Activated T-cell treated with anti-CD3 and anti-CD28 coated beads, Interleukin-2, amount 50 U/mL, for 24 hours (primary cell): ENCODE results near the gene PDCD4.

Experiments
- DNase-seq: peaks from one replicate; pipeline ENCODE4 v3.0.0-alpha.2; 2020
- H3K27ac Mint-ChIP-seq: 2 replicates; pipeline ENCODE4 v1.8.0; 2020; ENCODE audit warnings: mild to moderate bottlenecking, mixed read lengths
- H3K27me3 Mint-ChIP-seq: 2 replicates; pipeline ENCODE4 v1.8.0; 2020; ENCODE audit warnings: mixed read lengths
- H3K36me3 Mint-ChIP-seq: 2 replicates; pipeline ENCODE4 v1.8.0; 2020; ENCODE audit warnings: low read depth, mixed read lengths
- H3K4me1 Mint-ChIP-seq: 2 replicates; pipeline ENCODE4 v1.8.0; 2020; ENCODE audit warnings: low read depth, mixed read lengths
- H3K4me3 Mint-ChIP-seq: 2 replicates; pipeline ENCODE4 v1.8.0; 2020; ENCODE audit warnings: mild to moderate bottlenecking, moderate library complexity, mixed read lengths
- H3K9me3 Mint-ChIP-seq: 2 replicates; pipeline ENCODE4 v1.8.0; 2020; ENCODE audit warnings: mixed read lengths

The PDCD4 gene

DNA sequence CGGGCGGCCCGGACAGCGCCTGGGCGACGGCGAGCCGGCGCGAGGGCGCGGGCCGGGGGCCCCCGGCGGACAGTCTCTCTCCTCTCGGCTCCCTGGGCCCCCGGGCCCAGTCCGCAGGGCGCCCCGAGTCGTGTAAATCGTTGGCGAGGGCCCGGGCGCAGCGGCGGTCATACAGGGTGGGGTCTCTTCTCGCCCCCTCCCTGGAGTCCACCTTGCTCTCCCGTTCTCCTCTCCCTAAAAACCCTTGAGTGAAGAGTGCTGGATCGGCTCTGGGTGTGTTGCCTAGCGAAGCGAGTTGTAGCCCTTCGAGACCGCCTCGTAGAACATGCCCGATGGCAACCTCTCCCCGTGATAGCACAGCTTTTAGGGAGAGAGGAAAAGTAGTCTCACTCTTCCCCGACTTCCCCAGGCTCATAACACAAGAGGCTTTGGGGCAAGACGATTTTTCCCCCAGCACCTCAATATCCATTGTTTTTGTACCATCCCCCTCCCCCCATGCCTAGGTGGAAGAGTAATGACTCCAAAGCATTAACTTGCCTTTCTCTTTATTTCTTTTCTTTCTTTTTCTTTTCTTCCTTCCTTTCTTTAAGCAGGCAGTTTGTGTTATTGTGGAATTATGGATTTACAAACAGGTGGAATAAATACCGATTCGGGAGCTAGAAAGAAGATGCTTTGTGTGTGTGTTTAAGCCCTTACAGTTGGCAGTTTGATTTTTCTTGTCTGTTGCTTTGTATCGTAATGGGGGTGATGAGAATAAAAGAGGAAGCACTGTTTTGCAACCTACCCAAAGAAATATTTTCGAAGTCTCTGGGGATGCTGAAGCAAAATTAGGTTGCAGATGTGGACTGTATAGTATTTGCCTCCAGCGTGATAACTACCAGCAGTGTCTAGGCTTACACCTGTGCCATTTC lies 48.5 kb downstream of the PDCD4 start:
- H3K4me1 Mint-ChIP-seq: peaks cover 53% of the 10 kb centered on the region
- peak overlapping the region; percentile 87 for H3K4me3 Mint-ChIP-seq
- no peaks in the 10 kb centered on the region for H3K9me3 Mint-ChIP-seq
- H3K27me3 Mint-ChIP-seq: no peaks in the 10 kb centered on the region
- no peak for DNase-seq
- H3K27ac Mint-ChIP-seq: peak overlapping the region; percentile 85
- peaks cover 38% of the 10 kb centered on the region for H3K36me3 Mint-ChIP-seq

DNA sequence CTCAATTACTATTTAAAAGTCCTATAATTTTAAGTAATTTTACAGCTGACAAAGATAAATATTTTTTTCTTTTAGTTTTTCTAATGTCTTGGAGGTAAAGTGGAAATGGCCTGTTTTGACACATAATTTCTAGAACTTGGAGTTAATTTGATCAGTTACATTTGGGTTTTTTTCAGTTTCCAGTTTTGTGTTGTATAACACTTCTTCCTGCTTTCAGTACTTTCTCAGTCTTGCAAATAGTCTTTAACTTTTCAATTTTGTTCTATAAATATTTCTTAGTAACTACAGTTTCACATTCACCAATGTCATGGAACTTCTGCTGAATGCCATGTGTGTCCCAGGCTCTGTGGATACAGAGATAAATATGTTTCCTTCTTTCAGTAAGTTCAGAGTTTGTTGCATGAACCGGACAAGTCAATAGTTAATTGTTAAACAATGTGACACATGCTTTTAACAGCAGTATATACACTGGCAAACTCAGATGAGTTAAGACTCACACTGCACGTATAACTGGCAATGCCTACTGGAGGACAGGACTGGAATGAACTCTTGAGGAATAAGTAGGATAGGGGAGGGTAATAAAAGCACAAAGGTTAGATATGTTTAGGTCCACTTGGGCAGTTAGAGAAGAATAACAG lies 52.2 kb downstream of the PDCD4 start:
- no peaks in the 10 kb centered on the region for H3K9me3 Mint-ChIP-seq
- H3K4me3 Mint-ChIP-seq: no peak overlapping the region
- no peaks in the 10 kb centered on the region for H3K27me3 Mint-ChIP-seq
- peaks cover 8% of the 10 kb centered on the region for H3K36me3 Mint-ChIP-seq
- peaks cover 57% of the 10 kb centered on the region for H3K4me1 Mint-ChIP-seq
- H3K27ac Mint-ChIP-seq: no peak overlapping the region
- no peak for DNase-seq

DNA sequence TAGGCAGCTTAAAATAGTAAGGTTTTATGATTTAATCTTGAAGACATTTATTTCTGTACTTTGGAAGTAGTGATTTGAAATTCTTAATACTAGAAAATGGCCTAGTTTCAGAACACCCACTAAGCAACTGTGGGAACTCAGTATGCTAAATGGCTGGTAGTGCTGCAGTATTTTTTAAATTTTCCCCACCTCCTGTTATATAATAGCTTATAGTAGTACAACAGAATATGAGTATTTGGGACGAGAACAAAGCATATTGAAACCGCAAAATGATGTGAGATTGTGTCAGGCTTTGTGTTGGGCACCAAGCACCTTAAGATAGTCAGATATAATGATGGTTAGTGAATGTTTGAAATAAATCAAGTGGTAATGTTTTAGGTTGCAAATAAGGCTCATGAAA lies 55.7 kb downstream of the PDCD4 start:
- no peak overlapping the region for H3K27ac Mint-ChIP-seq
- H3K9me3 Mint-ChIP-seq: no peaks in the 10 kb centered on the region
- no peak overlapping the region for H3K4me3 Mint-ChIP-seq
- DNase-seq: no peak
- H3K36me3 Mint-ChIP-seq: no peaks in the 10 kb centered on the region
- peaks cover 50% of the 10 kb centered on the region for H3K4me1 Mint-ChIP-seq
- H3K27me3 Mint-ChIP-seq: no peaks in the 10 kb centered on the region

DNA sequence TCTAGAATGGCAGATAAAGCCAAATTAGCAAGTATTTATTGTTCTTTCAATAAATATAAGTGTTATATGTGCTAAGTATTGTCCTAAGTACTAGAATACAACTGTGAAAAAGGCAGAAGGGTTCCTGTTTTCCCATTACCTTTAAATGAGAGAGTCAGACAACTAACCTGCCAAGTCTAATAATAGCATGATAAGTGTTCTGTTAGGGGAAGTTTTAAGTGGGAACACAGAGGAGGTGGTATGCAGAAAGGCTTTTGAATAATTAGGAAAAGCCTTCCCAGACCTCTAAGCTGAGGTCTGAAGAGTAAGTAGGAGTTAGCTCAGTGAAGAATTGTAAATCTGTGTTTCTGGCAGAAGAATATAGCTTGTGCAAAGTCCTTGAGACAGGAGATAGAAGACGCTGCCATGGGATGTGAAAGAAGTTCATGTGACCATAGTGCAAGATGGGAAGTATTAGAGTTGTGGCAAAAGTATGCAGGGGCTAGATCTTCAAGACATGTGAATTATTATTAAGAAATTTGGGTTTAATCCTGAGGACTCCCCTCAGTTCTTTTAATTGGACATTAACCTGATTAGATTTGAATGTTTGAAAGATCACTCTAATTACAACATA lies 60.1 kb downstream of the PDCD4 start:
- no peak for DNase-seq
- Mint-ChIP-seq H3K27ac (no peak overlapping the region), H3K4me1 (peaks cover 41% of the 10 kb centered on the region), H3K4me3 (no peak overlapping the region), H3K9me3 (no peaks in the 10 kb centered on the region), H3K36me3 (peaks cover 8% of the 10 kb centered on the region), H3K27me3 (no peaks in the 10 kb centered on the region)

DNA sequence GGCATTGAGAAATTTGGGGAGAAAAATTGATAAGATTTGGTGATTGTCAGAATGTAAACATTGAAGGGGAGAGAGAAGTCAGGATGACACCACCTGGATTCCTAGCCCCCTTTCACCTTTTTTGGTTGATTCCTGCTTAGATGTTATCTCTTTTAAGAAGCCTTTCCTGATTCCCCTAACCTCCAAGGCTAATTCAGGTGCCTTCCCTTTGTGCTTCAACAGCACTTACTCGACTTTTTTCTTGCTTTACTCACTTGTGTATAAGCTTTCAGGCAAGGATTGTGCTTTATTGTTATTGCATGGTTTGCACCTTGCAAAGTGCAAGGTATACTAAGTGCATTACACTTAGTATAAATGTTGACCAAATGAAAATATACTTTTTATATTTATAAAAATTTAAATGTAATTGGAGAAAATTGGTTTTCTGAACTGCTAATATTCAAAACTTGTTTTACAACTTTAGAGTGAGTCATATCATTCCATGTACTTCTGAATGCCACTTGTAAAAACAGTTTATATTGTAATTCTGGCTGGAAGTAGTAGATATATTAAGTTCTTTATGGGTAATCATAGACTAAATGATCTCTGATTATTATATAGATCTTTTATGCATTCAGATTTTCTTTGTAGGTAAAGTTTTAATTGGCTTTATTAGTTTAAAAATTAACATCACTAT lies 60.9 kb downstream of the PDCD4 start:
- DNase-seq: no peak
- no peaks in the 10 kb centered on the region for H3K9me3 Mint-ChIP-seq
- H3K4me1 Mint-ChIP-seq: peaks cover 40% of the 10 kb centered on the region
- no peaks in the 10 kb centered on the region for H3K27me3 Mint-ChIP-seq
- no peak overlapping the region for H3K4me3 Mint-ChIP-seq
- H3K36me3 Mint-ChIP-seq: peaks cover 13% of the 10 kb centered on the region
- no peak overlapping the region for H3K27ac Mint-ChIP-seq

DNA sequence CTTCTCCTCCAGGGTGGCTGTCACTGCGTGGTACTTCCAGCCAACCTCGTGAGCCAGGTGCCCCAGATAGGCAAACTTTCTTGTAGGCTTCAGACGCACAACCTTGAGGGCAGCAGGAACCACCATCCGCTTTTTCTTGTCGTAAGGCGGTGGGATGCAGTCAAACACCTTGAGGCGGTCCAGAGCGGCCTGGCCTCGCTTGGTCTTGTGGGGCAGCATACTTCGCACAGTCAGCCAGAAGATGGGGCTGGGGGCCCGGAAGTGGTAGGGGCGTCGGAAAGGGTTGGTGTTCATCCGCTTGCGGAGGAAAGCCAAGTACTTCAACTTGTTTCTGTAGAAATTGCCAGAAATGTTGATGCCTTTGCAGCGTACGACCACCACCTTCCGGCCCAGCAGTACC lies 65.0 kb downstream of the PDCD4 start:
- Mint-ChIP-seq H3K9me3 (peaks cover 2% of the 10 kb centered on the region), H3K27me3 (no peaks in the 10 kb centered on the region), H3K36me3 (peaks cover 31% of the 10 kb centered on the region), H3K4me1 (peaks cover 42% of the 10 kb centered on the region), H3K4me3 (no peak overlapping the region), H3K27ac (no peak overlapping the region)
- DNase-seq: no peak

DNA sequence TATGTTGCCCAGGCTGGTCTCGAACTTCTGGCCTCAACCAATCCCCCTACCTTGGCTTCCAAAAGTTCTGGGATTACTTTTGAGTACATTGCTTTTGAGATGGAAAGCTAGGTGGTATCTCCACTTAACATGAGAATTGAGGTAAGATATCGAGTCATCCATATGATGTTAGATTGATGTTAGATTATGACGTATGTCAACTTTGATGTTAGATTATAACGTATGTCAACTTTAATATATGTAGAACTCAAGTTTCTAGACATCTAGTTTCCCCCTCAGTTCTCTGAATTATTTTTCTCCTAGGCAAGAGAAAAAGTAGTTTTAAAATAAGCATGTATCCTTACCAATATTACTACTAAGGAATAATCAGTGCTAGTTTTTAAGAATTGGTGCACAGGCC lies 67.7 kb downstream of the PDCD4 start:
- Mint-ChIP-seq H3K4me1 (peaks cover 47% of the 10 kb centered on the region), H3K9me3 (peaks cover 5% of the 10 kb centered on the region), H3K4me3 (no peak overlapping the region), H3K27me3 (no peaks in the 10 kb centered on the region), H3K27ac (no peak overlapping the region), H3K36me3 (peaks cover 57% of the 10 kb centered on the region)
- no peak for DNase-seq

DNA sequence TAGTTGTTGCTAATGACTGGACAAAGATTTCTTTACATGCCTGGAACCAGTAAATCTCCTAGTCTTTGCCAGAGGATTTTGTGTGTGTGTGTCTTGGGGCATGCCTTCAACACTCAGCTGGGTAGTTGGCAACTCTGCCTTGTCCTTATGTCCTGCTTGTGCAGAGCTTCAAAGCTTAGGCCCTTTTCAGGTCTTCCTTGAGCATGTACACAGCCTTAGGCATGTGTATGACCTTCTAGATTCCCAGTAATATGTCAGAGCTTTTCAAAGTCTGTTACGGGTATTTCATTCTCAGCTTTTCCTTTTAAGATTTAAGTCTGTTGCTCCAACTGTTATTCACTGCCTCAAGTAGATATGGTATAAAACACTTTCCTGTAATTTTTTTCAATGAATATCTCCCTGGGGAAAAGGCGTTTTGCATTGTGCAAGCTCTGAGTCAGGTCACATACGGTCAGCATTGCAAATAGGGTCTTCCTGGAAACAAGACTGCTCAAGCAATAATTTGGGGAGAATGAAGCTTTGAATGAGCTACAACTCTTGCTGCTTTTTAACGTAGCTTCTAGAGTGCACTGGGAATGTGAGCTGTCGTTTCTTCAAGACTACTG lies 73.2 kb downstream of the PDCD4 start:
- peaks cover 53% of the 10 kb centered on the region for H3K4me1 Mint-ChIP-seq
- no peak overlapping the region for H3K27ac Mint-ChIP-seq
- no peak for DNase-seq
- peaks cover 5% of the 10 kb centered on the region for H3K9me3 Mint-ChIP-seq
- no peaks in the 10 kb centered on the region for H3K27me3 Mint-ChIP-seq
- peaks cover 63% of the 10 kb centered on the region for H3K36me3 Mint-ChIP-seq
- no peak overlapping the region for H3K4me3 Mint-ChIP-seq

DNA sequence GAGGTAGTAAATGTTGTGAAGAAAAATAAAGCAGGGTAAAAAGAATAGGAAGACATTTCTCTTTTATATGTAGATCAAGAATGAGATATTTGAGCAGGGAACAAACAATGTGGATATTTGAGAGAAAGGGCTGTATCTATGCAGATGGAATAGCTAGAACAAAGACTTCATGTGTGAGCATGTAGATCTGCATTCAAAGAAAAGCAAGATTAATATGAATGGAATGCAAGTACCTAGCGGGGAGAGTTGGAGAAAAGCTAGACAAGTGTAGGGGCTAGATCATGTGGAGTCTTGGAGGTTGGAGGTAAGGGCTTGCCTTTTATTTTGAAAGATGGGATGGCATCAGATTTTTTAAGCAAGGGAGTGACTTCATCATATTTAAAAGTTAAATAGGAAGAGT lies 74.8 kb downstream of the PDCD4 start:
- Mint-ChIP-seq H3K36me3 (peaks cover 66% of the 10 kb centered on the region), H3K4me3 (no peak overlapping the region), H3K27ac (no peak overlapping the region), H3K27me3 (no peaks in the 10 kb centered on the region), H3K4me1 (peaks cover 48% of the 10 kb centered on the region), H3K9me3 (peaks cover 5% of the 10 kb centered on the region)
- no peak for DNase-seq

DNA sequence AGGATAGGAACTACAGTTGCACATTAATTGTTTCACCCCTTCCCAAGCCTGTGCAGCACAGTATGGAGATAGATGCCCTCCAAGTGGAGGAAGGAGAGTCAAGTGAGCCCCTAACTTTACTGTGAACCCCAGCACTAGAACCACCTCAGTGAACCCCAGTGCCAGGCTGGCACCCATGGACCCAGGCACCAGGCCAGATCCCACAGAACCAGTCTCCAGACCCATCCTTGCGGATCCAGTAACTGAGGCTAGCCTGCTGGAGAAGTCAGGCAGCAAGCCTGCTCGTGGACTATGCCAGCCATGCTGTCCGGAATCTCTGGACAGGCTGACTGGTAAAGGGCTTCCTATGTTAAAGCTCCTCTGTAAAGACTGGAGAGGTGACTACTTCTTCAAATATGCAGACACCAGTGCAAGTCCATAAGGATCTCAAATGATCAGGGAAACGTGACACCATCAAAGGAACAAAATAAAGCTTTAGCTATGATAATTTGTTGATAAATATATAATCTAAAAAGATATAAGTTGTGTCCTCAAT lies 75.4 kb downstream of the PDCD4 start:
- Mint-ChIP-seq H3K4me1 (peaks cover 48% of the 10 kb centered on the region), H3K27ac (no peak overlapping the region), H3K27me3 (no peaks in the 10 kb centered on the region), H3K4me3 (no peak overlapping the region), H3K36me3 (peaks cover 68% of the 10 kb centered on the region), H3K9me3 (peaks cover 5% of the 10 kb centered on the region)
- DNase-seq: no peak
